H1 (cell line): ENCODE measurements around the gene HSD3B1. TPM values are rescaled to one million over a fixed set of nuclear protein-coding genes. Genes with fewer than 3 reads are reported as not detected.
"Not testable (repeated sequence)": the region's sequence is repeated elsewhere in the genome, so short reads cannot be mapped to it uniquely, and the experiment has no call there.

Source experiments
- CTCF ChIA-PET: fragments of 300-600 bp; sonication (Branson Sonifier 250); formaldehyde crosslinking; loops from one replicate; lab custom pipeline; 2021; ENCODE audit not compliant: partially characterized antibody; lab: Charles Lee
- POLR2A ChIA-PET: fragments of 300-600 bp; sonication (Branson Sonifier 250); formaldehyde crosslinking; loops from one replicate; lab custom pipeline; 2021; ENCODE audit warnings: inconsistent platforms; ENCODE audit not compliant: partially characterized antibody; lab: Charles Lee
- DNase-seq, 2 experiments: peaks; one replicate each; pipeline versions ENCODE4 v3.0.0 to v3.0.0-alpha.2; 2010 to 2022; ENCODE audit warnings: low spot score in 2 of 2, low read depth in 1 of 2, mixed read lengths in 1 of 2
- FAIRE-seq: peaks from 2 replicates; lab custom pipeline; 2011; peaks lifted over from hg19 to GRCh38; lab: Jason Lieb, UNC
- H2AFZ ChIP-seq: 2 replicates; pipeline ENCODE4 v1.8.1; 2012; ENCODE audit warnings: low read length, inconsistent platforms
- H2AK5ac ChIP-seq: 2 replicates; pipeline ENCODE4 v1.6.1; 2013; ENCODE audit warnings: low read depth, low read length
- H2BK120ac ChIP-seq: replicated peaks from 2 replicates; pipeline ENCODE3; 2013; ENCODE audit warnings: low read depth, low read length, inconsistent platforms
- H2BK12ac ChIP-seq: 2 replicates; pipeline ENCODE4 v1.6.1; 2013; ENCODE audit warnings: low read depth, low read length
- H2BK15ac ChIP-seq: 2 replicates; pipeline ENCODE4 v1.6.1; 2013; ENCODE audit warnings: low read length
- H2BK20ac ChIP-seq: 2 replicates; pipeline ENCODE4 v1.6.1; 2013; ENCODE audit warnings: low read length
- H2BK5ac ChIP-seq: 2 replicates; pipeline ENCODE4 v1.6.1; 2013; ENCODE audit warnings: low read depth, low read length
- H3K14ac ChIP-seq: 2 replicates; pipeline ENCODE4 v1.6.1; 2013; ENCODE audit warnings: inconsistent platforms; ENCODE audit not compliant: insufficient read length
- H3K18ac ChIP-seq: 2 replicates; pipeline ENCODE4 v1.6.1; 2013; ENCODE audit warnings: low read length; ENCODE audit errors: extremely low read depth
- H3K23ac ChIP-seq: 2 replicates; pipeline ENCODE4 v1.6.1; 2013; ENCODE audit warnings: inconsistent platforms; ENCODE audit not compliant: insufficient read length
- H3K23me2 ChIP-seq: 2 replicates; pipeline ENCODE4 v1.6.1; 2013; ENCODE audit warnings: low read depth, low read length
- H3K27ac ChIP-seq: 2 replicates; pipeline ENCODE4 v1.6.1; 2011; ENCODE audit warnings: low read depth, low read length, inconsistent platforms
- H3K27me3 ChIP-seq, 4 experiments: replicated peaks in 1 of 4; 1 replicate in 1 of 4; 2 replicates in 3 of 4; pipeline versions ENCODE4 v1.6.1 to v1.8.1; 2011 to 2013; ENCODE audit warnings: low read length in 3 of 4, mild to moderate bottlenecking in 3 of 4, inconsistent platforms in 2 of 4, mixed read lengths in 2 of 4, moderate library complexity in 1 of 4; ENCODE audit not compliant: control insufficient read depth in 3 of 4, insufficient read depth in 3 of 4; ENCODE audit errors: extremely low read depth in 1 of 4
- H3K36me3 ChIP-seq, 4 experiments: 2 replicates each; pipeline versions ENCODE4 v1.6.1 to v1.8.1; 2011 to 2013; ENCODE audit warnings: mild to moderate bottlenecking in 4 of 4, low read length in 3 of 4, moderate library complexity in 2 of 4, control low read depth in 1 of 4, inconsistent platforms in 1 of 4; ENCODE audit not compliant: insufficient read depth in 4 of 4, control insufficient read depth in 2 of 4
- H3K4ac ChIP-seq: replicated peaks from 2 replicates; pipeline ENCODE3; 2013; ENCODE audit warnings: low read length, low read depth, mixed read lengths, inconsistent platforms; ENCODE audit not compliant: insufficient read length
- H3K4me1 ChIP-seq, 4 experiments: replicated peaks in 1 of 4; 1 replicate in 1 of 4; 2 replicates in 3 of 4; pipeline versions ENCODE4 v1.6.1 to v1.8.1; 2011 to 2013; ENCODE audit warnings: low read length in 3 of 4, inconsistent platforms in 2 of 4, mixed read lengths in 1 of 4; ENCODE audit not compliant: insufficient read depth in 4 of 4, control insufficient read depth in 3 of 4
- H3K4me2 ChIP-seq, 2 experiments: 2 replicates each; pipeline versions ENCODE4 v1.6.1 to v1.8.1; 2011 to 2013; ENCODE audit warnings: low read depth in 2 of 2, low read length in 2 of 2, control low read depth in 1 of 2, inconsistent platforms in 1 of 2, mild to moderate bottlenecking in 1 of 2; ENCODE audit not compliant: insufficient read depth in 1 of 2
- H3K4me3 ChIP-seq, 4 experiments: fragments of 200-600, 300-600 bp in 1 of 4; sonication (generic), shearing (Covaris generic), sonication (Bioruptor Twin) in 1 of 4; 2 replicates each; pipeline versions ENCODE4 v1.5.1 to v1.8.1; 2011 to 2016; ENCODE audit warnings: low read length in 4 of 4, low read depth in 3 of 4, control low read depth in 2 of 4, inconsistent platforms in 2 of 4, mild to moderate bottlenecking in 2 of 4, mixed read lengths in 1 of 4, moderate library complexity in 1 of 4; ENCODE audit not compliant: insufficient read depth in 2 of 4; ENCODE audit errors: extremely low read depth in 1 of 4
- H3K56ac ChIP-seq: replicated peaks from 2 replicates; pipeline ENCODE3; 2013; ENCODE audit warnings: low read depth, mild to moderate bottlenecking, mixed read lengths, low read length, inconsistent platforms; ENCODE audit not compliant: insufficient read length
- H3K79me1 ChIP-seq: 2 replicates; pipeline ENCODE4 v1.6.1; 2013; ENCODE audit warnings: low read depth, low read length, control low read depth
- H3K79me2 ChIP-seq, 2 experiments: 2 replicates each; pipeline versions ENCODE4 v1.6.1 to v1.8.1; 2012 to 2013; ENCODE audit warnings: low read length in 2 of 2, mild to moderate bottlenecking in 2 of 2, inconsistent platforms in 1 of 2; ENCODE audit not compliant: insufficient read depth in 2 of 2, control insufficient read depth in 1 of 2
- H3K9ac ChIP-seq, 4 experiments: replicated peaks in 1 of 4; 1 replicate in 1 of 4; 2 replicates in 3 of 4; pipeline versions ENCODE4 v1.6.1 to v1.8.1; 2011 to 2013; ENCODE audit warnings: low read depth in 3 of 4, low read length in 3 of 4, control low read depth in 2 of 4, mild to moderate bottlenecking in 2 of 4, moderate library complexity in 2 of 4, inconsistent platforms in 1 of 4; ENCODE audit errors: extremely low read depth in 1 of 4
- H3K9me3 ChIP-seq, 2 experiments: 2 replicates each; pipeline versions ENCODE4 v1.6.1 to v1.8.1; 2012 to 2013; ENCODE audit warnings: mild to moderate bottlenecking in 2 of 2, moderate library complexity in 2 of 2, control low read depth in 1 of 2, inconsistent platforms in 1 of 2, low read depth in 1 of 2, low read length in 1 of 2, mixed read lengths in 1 of 2; ENCODE audit not compliant: insufficient read depth in 2 of 2
- H4K20me1 ChIP-seq, 2 experiments: replicated peaks in 1 of 2; 2 replicates each; pipeline versions ENCODE3 to v1.8.1; 2011 to 2013; ENCODE audit warnings: inconsistent platforms in 2 of 2, low read length in 2 of 2, mild to moderate bottlenecking in 1 of 2; ENCODE audit not compliant: insufficient read depth in 2 of 2, control insufficient read depth in 1 of 2
- H4K5ac ChIP-seq: 2 replicates; pipeline ENCODE4 v1.6.1; 2013; ENCODE audit warnings: low read length, low read depth, mixed read lengths, inconsistent platforms; ENCODE audit not compliant: insufficient read length
- H4K8ac ChIP-seq: 2 replicates; pipeline ENCODE4 v1.8.0; 2013; ENCODE audit warnings: mild to moderate bottlenecking, moderate library complexity, low read length, inconsistent platforms; ENCODE audit not compliant: insufficient read depth; ENCODE audit errors: extremely low read depth
- H4K91ac ChIP-seq: replicated peaks from 2 replicates; pipeline ENCODE3; 2013; ENCODE audit warnings: low read length, mixed read lengths, inconsistent platforms; ENCODE audit not compliant: insufficient read length
- WGBS, 2 experiments: shearing (Covaris generic) in 1 of 2; methylation state at CpG; one replicate each; pipeline versions ENCODE4 v1.1.6 to v1.1.7; 2013 to 2015; ENCODE audit warnings: low lambda C conversion rate in 2 of 2, mixed read lengths in 2 of 2, inconsistent platforms in 1 of 2, low coverage in 1 of 2, missing lambda C conversion rate in 1 of 2; ENCODE audit not compliant: insufficient replicate concordance in 2 of 2, insufficient coverage in 1 of 2, insufficient read length in 1 of 2; ENCODE audit errors: extremely low coverage in 1 of 2, missing lambda C conversion rate in 1 of 2; 5-methylcytosine and 5-hydroxymethylcytosine counted together
- polyA plus RNA-seq, 7 experiments: library from polyadenylated mRNA; depleted of rRNA in 3 of 7; stranded (reverse) in 5 of 7; unstranded in 2 of 7; fragments of >200 nt in 5 of 7; fragments of 200-250 nt in 2 of 7; gene quantifications; 1 replicate in 5 of 7; 2 replicates in 1 of 7; 4 replicates in 1 of 7; pipeline versions ENCODE4 v1.2.1 to v1.2.3, GENCODE V29; 2011 to 2013; ENCODE audit warnings: missing spikeins in 2 of 7, mixed read lengths in 2 of 7
- total RNA-seq: library from RNA; stranded (reverse); fragmentation: NEBNext Ultra II Directional; extraction: Animal tissue kit (Norgen Biotek cat#: 25700); gene quantifications from 2 replicates; pipeline ENCODE4 v1.2.1, GENCODE V29; 2021

Gene HSD3B1
- total and polyA plus RNA-seq, 2 of the 8 experiments (the other 6 are each of a cell fraction or from before 2014, with no cell fraction given): not detected

DNA sequence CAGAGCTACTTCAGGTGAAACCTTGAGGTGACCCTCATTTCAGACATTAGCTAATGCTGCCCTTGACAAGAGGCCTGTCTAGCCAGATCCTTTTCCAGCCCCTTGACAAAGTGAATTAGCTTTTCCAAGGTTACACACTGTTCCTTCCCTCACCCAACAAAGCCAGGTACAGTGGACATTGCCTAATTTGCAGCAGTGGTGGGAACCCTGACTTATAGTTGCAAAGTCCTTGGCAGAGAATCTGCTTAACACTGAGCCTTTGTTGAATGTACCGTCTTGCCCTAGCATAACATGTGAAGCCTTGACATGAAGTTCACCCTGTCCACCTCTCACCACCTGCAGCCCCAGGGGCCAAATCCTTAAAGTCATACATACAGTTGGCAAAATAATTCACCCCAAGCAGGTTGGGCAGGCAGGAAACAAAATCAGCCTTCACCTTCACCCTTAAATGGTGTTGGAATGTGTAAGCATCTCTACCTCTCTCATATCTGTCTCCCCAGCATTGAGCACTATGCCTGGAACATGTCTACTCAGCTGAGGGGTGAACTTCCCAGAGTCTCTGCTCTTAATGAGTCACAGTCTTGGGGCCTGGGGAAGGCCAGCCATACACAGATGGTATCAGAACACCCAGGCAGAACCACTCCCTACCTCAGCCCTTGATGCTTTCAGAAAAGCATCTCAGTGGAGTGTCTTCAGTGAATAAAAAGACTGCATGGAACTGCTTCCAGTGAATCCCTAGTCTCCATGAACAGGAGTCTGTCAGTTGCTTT lies 46.5 kb downstream of the HSD3B1 start:
- not testable (repeated sequence) for H3K4me1 ChIP-seq, H3K36me3 ChIP-seq, H2BK20ac ChIP-seq, H3K18ac ChIP-seq, H2BK15ac ChIP-seq, H3K79me1 ChIP-seq, H4K91ac ChIP-seq, H3K4me2 ChIP-seq, H3K4me3 ChIP-seq, H2BK120ac ChIP-seq, H3K56ac ChIP-seq, H4K20me1 ChIP-seq, H2BK5ac ChIP-seq, H2AFZ ChIP-seq, H3K27me3 ChIP-seq, H3K9ac ChIP-seq, DNase-seq, H3K4ac ChIP-seq, H4K8ac ChIP-seq, H4K5ac ChIP-seq, H3K23ac ChIP-seq, H3K79me2 ChIP-seq, H3K14ac ChIP-seq, H3K9me3 ChIP-seq, H3K23me2 ChIP-seq, H2AK5ac ChIP-seq, H2BK12ac ChIP-seq, FAIRE-seq, H3K27ac ChIP-seq
- 76% methylated on average over 1 of the region's 1 CpG; no CpG with 5 or more reads in 1 of the 2 experiments for WGBS, 2 experiments
- ChIA-PET CTCF (interaction anchor here (1.0 to 2.0 kb wide), 2 partner anchors 9 kb away, joined by 3 to 6 read pairs; no protein-coding TSS in a partner anchor), POLR2A (interaction anchor here (0.8 kb wide), 1 partner anchor 16 kb away, joined by 3 read pairs; no protein-coding TSS in a partner anchor)
